Right lung (tissue), 5 donors: Measurements from ENCODE around the gene TCF3. TPM values are rescaled to one million over a fixed set of nuclear protein-coding genes. Genes with fewer than 3 reads are reported as not detected.

Experiments used
- DNase-seq, 2 donors: peaks; one replicate each; pipeline ENCODE4 v3.0.0-alpha.2; 2013
- polyA plus RNA-seq, 5 donors: library from polyadenylated mRNA; unstranded; fragments of 120-200 nt; gene quantifications; one replicate each; pipeline versions ENCODE4 v1.2.1 to v1.2.3, GENCODE V29; 2013; ENCODE audit warnings: inconsistent platforms in 1 of 5, low replicate concordance in 1 of 5; ENCODE audit not compliant: insufficient read length in 5 of 5, insufficient read depth in 1 of 5

Gene TCF3
- polyA plus RNA-seq, 5 donors, result 101 to 158 (median 127) TPM

DNA sequence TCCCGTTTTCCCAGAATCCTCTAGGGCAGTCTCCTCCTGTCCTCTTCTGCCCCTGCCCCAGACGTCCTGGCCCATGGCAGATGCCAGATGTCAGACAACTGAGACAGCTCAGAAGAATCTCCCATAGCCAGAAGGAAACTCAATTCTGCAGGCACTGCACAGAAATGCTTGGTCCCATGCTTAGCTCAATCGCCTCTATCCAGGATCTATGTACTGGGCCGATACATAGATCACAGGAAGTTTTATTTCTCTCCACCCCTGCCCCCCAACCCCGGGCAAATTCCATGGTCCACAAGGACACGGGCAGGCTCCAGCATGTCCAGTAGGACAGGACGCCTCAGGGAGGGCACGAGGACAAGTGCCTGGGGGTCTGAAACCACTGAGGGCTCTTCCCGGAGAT lies 64.5 kb downstream of the TCF3 start:
- no peak for DNase-seq

DNA sequence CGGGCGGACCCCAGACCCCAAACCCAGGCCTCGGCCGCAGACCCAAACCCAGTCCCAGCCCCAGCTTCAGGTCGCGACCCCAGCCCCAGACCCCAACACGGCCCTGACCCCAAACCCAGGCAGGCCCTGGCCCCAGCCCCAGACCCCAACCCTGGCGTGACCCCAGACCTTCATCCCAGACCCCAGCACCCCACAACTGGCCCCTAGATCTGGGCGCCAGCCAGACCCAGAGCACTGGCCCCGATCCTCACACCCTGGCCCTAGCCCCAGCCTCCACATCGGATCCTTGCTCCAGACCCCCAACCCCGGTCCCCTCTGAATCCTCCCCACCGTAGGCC lies 67.2 kb downstream of the TCF3 start:
- no peak for DNase-seq

DNA sequence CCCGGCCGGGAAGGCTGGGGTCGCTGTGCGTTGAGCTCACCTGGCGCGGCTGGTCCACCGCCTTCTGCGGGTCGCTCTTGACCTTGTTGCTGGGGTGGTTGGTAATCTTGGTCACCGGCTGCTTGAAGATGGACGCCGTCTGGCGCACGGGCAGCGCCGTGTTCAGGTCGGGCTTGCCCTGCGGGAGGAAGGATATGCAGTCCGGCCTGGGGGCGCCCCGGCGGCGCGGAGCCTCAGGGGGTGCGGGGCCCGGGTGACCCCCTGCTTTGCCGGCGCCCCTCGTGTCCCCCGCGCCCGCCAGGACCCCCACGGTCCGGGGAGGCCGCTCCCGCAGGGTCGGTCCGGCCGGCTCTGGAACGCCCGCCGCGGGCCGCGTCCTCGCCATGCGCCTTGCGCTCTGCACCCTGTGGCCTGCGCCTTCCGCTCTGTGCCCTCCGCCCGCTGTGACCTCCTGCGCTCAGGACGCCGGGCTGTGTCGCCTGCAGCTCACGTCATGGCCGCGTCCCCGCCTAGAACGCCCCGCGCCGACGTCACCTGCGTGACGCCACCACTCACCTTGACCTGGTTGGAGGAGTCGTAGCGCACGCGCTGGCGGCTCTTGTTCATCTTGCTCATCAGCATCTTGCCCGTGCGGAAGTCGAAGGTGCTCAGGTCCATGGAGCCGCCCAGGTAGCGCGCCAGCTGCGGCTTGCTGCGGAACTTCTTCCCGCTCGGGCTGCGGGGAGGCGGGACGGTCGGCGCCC lies 67.7 kb downstream of the TCF3 start:
- DNase-seq, result no peak

GRCh38 chr19:1582201-1582600 lies 70.2 kb downstream of the TCF3 start:
- no peak for DNase-seq

GRCh38 chr19:1580957-1581356 lies 71.5 kb downstream of the TCF3 start:
- no peak for DNase-seq

- no peak for DNase-seq
These were observed 72.0 kb downstream of the TCF3 start for GRCh38 chr19:1580382-1580781.

- no peak for DNase-seq
These were observed 73.2 kb downstream of the TCF3 start for GRCh38 chr19:1579222-1579621.

GRCh38 chr19:1577929-1578618 lies 74.3 kb downstream of the TCF3 start:
- DNase-seq, result no peak

GRCh38 chr19:1577090-1577928 lies 75.1 kb downstream of the TCF3 start:
- no peak for DNase-seq

- DNase-seq, result no peak
These were observed 75.9 kb downstream of the TCF3 start for GRCh38 chr19:1576242-1577089.

- no peak for DNase-seq
These were observed 76.8 kb downstream of the TCF3 start for GRCh38 chr19:1575323-1576241.

- DNase-seq, result no peak
These were observed 77.9 kb downstream of the TCF3 start for GRCh38 chr19:1574354-1575136.

GRCh38 chr19:1572795-1573194 lies 79.6 kb downstream of the TCF3 start:
- DNase-seq, result no peak

DNA sequence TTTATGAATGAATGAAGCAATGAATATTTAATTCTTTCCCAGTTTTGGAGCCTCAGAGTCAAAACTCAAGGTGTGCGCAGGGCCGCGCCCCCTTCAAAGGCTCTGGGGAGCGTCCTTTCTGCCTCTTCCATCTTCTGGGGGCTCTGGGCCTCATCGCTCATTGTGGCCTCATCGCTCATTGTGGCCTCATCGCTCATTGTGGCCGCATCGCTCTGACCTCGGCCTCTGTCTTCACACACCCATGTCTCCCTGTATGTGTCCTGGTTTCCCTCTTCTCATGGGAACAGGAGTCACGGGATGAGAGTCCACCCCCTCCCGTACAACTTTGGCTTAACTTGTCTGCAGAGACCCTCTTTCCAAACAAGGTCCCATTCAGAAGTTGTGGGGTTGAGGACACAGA lies 81.1 kb downstream of the TCF3 start:
- no peak for DNase-seq

DNA sequence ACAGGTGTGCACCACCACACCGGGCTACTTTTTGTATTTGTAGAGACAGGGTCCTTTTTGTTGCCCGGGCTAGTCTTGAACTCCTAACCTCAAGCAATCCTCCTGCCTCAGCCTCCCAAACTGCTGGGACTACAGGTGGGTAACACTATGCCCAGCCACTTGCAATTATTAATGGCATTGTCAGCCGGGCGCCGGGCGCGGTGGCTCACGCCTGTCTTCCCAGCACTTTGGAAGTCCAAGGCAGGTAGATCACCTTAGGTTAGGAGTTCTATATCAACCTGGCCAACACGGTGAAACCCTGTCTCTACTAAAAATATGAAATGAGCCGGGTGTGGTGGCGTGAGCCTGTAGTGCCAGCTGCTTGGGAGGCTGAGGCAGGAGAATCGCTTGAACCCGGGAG lies 81.6 kb downstream of the TCF3 start:
- DNase-seq, result no peak

DNA sequence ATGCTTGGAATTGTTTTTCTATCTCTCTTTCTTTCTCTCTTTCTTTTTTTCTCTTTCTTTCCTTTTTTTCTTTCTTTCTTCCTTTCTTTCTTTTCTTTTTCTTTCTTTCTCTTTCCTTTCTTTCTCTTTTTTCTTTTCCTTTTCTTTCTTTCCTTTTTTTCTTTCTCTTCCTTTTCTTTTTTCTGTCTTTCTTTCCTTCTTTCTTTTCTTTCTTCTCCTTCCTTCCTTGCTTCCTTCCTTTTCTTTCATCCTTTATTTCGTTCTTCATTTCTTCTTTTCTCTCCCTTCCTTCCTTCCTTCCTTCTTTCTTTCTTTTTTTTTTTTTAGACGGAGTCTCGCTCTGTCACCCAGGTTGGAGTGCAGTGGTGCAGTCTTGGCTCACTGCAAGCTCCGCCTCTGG lies 82.4 kb downstream of the TCF3 start:
- DNase-seq, result no peak

GRCh38 chr19:1568320-1569019 lies 83.9 kb downstream of the TCF3 start, which contains the start of gene MEX3D:
MEX3D (minus strand) TSS chr19:1568325; CDS start chr19:1568058, 267 bp downstream.
- peak; percentile 58 to 69 for DNase-seq

GRCh38 chr19:1567848-1568227 lies 84.6 kb downstream of the TCF3 start:
- no peak for DNase-seq
